Naive B cell (primary cell): ENCODE data around the gene KRTAP4-4. TPM values are rescaled to one million over a fixed set of nuclear protein-coding genes. Genes with fewer than 3 reads are reported as not detected.
"Not testable (repeated sequence)": the region's sequence is repeated elsewhere in the genome, so short reads cannot be mapped to it uniquely, and the experiment has no call there.

Experiments used
- ATAC-seq, 2 donors: fragments of 150-1000 bp; cut with Tn5 transposase; 2 replicates each; pipeline ENCODE4 v1.10.0; 2021; ENCODE audit warnings: low read depth in 2 of 2, mild to moderate bottlenecking in 2 of 2, moderate library complexity in 2 of 2
- DNase-seq: peaks from one replicate; pipeline ENCODE4 v3.0.0; 2022
- H3K27ac Mint-ChIP-seq, 6 donors: one replicate each; pipeline ENCODE4 v1.8.0; 2020 to 2022; ENCODE audit warnings: mild to moderate bottlenecking in 6 of 6, mixed read lengths in 6 of 6, moderate library complexity in 5 of 6, inconsistent platforms in 2 of 6
- H3K27me3 Mint-ChIP-seq, 3 donors: one replicate each; pipeline ENCODE4 v1.8.0; 2021 to 2022; ENCODE audit warnings: mixed read lengths in 3 of 3, mild to moderate bottlenecking in 1 of 3
- H3K36me3 Mint-ChIP-seq, 2 donors: one replicate each; pipeline ENCODE4 v1.8.0; 2020 to 2022; ENCODE audit warnings: mixed read lengths in 2 of 2, inconsistent platforms in 1 of 2, mild to moderate bottlenecking in 1 of 2
- H3K4me1 Mint-ChIP-seq, 3 donors: one replicate each; pipeline ENCODE4 v1.8.0; 2020 to 2022; ENCODE audit warnings: mixed read lengths in 3 of 3, inconsistent platforms in 1 of 3, mild to moderate bottlenecking in 1 of 3, moderate library complexity in 1 of 3
- H3K4me3 Mint-ChIP-seq, 8 donors: one replicate each; pipeline ENCODE4 v1.8.0; 2020 to 2022; ENCODE audit warnings: mild to moderate bottlenecking in 8 of 8, mixed read lengths in 8 of 8, moderate library complexity in 8 of 8, inconsistent platforms in 2 of 8
- H3K9me3 Mint-ChIP-seq, 7 donors: one replicate each; pipeline ENCODE4 v1.8.0; 2020 to 2022; ENCODE audit warnings: mixed read lengths in 7 of 7, mild to moderate bottlenecking in 5 of 7, inconsistent platforms in 2 of 7, moderate library complexity in 1 of 7
- polyA plus RNA-seq, 6 donors: library from polyadenylated mRNA; unstranded; fragments of 300-500 nt; fragmentation: Illumina TruSeq; gene quantifications; one replicate each; pipeline ENCODE4 v1.2.3, GENCODE V29; 2021; ENCODE audit warnings: low read depth in 6 of 6

Gene KRTAP4-4
- polyA plus RNA-seq, 6 donors from 2014 or later, result not detected

DNA sequence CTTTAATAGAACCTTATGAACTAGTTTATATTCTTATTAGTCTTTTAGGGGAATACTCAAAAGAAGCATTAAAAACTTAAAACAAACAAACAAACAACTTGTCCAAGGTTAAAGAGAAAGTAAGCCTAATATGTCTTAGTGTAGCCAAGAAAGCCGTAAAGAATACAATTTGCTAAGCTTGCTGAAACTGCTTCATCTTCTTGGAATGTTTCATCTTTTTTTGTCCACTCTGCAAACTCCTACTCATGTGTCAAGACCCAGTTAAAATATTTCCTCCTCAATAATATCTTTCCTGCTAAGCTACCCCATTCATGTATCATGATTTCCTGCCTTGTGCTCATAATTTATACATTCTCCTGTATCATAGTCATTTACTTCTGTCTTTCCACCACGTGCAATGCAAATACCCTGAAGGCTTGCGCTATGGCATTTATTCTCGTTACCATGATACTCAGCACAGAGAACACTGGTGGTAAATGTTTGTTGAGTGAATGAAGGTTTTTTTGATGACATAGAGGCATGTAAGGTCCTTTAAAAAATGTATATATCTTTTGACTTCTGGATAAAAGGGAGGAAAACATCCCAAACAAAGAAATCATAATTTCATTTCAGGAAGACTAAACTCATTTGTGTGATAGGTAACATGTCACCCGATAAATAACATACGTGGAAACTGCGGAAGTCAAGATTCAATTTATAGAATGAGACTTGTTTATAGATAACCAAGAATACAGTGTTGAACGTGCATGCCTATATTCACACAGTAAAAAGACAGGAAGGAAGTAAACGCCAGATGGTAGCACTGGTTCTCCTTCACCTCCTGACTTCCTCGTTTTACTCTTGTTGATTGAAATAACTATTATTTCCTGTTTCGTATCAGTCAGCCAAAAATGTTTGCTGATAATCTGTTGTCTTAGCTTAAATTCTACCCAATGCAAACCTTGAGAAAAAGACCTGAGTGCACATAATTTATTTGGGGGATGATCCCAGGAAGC, 40.6 kb downstream of the KRTAP4-4 start:
- ATAC-seq (peak; percentile 76 to 83), DNase-seq (peak; percentile 75)
- peaks cover 0 to 24% (median 3%) of the 10 kb centered on the region in 7 donors for H3K9me3 Mint-ChIP-seq
- H3K4me1 Mint-ChIP-seq, result peaks cover 68 to 93% (median 80%) of the 10 kb centered on the region in 3 donors
- peak overlapping the region in 7 of 8 donors; percentile 32 to 88 (median 78) for H3K4me3 Mint-ChIP-seq
- peaks cover 0 to 34% of the 10 kb centered on the region in 2 donors for H3K36me3 Mint-ChIP-seq
- peak overlapping the region; percentile 97 to 100 (median 98) for H3K27ac Mint-ChIP-seq
- H3K27me3 Mint-ChIP-seq, result not testable (repeated sequence)

DNA sequence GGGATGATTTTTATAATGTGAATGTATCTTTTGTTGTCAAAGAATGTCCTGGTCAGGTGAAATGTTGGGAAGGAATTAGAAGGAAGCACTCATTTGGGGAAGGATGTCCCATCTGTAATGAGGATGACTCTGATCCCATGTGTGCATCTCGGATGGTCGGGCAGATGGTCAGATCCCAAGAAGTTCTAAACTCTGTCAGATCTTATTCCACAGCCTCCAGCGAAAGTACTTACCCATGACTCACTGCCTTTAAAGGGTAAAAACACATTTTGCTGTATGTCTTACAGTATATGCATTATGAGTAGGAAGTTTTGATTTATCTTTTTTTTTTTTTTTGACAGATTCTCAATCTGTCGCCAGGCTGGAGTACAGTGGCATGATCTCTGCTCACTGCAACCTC, 41.8 kb downstream of the KRTAP4-4 start:
- H3K36me3 Mint-ChIP-seq, result peaks cover 3 to 34% of the 10 kb centered on the region in 2 donors
- H3K9me3 Mint-ChIP-seq, result peaks cover 0 to 19% (median 3%) of the 10 kb centered on the region in 7 donors
- ATAC-seq (no peak), DNase-seq (no peak)
- H3K4me3 Mint-ChIP-seq, result peak overlapping the region in 4 of 8 donors; percentile 43 to 69 (median 52)
- peaks cover 59 to 95% (median 73%) of the 10 kb centered on the region in 3 donors for H3K4me1 Mint-ChIP-seq
- H3K27me3 Mint-ChIP-seq, result no peaks in the 10 kb centered on the region
- peak overlapping the region; percentile 57 to 95 (median 87) for H3K27ac Mint-ChIP-seq

DNA sequence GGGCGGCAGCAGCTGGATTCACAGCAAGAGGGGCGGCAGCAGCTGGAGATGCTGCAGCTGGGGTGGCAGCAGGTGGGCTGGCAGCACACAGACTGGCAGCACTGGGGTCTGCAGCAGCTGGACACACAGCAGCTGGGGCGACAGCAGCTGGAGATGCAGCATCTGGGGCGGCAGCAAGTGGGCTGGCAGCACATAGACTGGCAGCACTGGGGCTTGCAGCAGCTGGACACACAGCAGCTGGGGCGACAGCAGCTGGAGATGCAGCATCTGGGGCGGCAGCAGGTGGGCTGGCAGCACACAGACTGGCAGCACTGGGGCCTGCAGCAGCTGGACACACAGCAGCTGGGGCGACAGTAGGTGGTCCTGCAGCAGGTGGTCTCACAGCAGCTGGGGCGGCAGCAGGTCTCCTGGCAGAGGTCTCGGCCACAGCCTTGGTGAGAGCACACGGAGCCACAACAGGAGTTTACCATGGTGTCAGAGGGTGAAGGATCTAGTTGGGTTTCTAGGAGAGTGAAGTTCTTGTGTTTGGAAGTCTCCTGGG, 42.6 kb downstream of the KRTAP4-4 start, which contains the start of gene KRTAP4-11:
TSS of gene KRTAP4-11 (minus strand) at position 528 of the 541 bp plus-strand sequence. CDS start at position 470, 58 bp downstream.
- Mint-ChIP-seq H3K9me3 (peaks cover 0 to 22% (median 4%) of the 10 kb centered on the region in 7 donors), H3K27ac (peak within 1 kb of the TSS; percentile 91 to 100 (median 98)), H3K4me3 (peak within 1 kb of the TSS in 6 of 8 donors; percentile 36 to 87 (median 74)), H3K4me1 (peaks cover 53 to 92% (median 65%) of the 10 kb centered on the region in 3 donors), H3K36me3 (peaks cover 10 to 27% of the 10 kb centered on the region in 2 donors)
- not testable (repeated sequence) for H3K27me3 Mint-ChIP-seq, ATAC-seq, DNase-seq

DNA sequence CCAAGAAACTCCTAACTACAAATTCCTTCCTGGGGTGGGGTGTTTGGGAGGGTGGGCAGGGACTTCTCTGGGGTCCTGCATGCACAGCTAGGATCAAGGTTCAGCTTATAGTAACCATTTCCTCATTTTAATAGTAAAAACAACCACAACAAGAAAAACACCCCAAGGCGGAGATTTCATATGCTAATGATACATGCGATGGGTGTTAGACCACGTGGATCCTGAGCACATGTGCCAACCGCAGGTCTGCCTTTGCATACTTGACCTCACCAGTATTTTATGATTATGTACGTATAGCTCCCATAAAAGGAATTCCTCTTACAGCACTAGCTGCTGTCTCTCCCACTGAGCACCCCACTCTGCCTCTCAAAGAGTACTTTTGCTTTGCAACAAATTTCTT, 44.3 kb downstream of the KRTAP4-4 start:
- DNase-seq (peak; percentile 74), ATAC-seq (peak; percentile 71 to 76)
- peaks cover 2 to 22% (median 14%) of the 10 kb centered on the region in 7 donors for H3K9me3 Mint-ChIP-seq
- H3K4me3 Mint-ChIP-seq, result peak overlapping the region in 7 of 8 donors; percentile 30 to 87 (median 66)
- H3K27ac Mint-ChIP-seq, result peak overlapping the region; percentile 89 to 100 (median 98)
- H3K27me3 Mint-ChIP-seq, result no peaks in the 10 kb centered on the region
- peaks cover 52 to 76% (median 58%) of the 10 kb centered on the region in 3 donors for H3K4me1 Mint-ChIP-seq
- H3K36me3 Mint-ChIP-seq, result peaks cover 14 to 33% of the 10 kb centered on the region in 2 donors

DNA sequence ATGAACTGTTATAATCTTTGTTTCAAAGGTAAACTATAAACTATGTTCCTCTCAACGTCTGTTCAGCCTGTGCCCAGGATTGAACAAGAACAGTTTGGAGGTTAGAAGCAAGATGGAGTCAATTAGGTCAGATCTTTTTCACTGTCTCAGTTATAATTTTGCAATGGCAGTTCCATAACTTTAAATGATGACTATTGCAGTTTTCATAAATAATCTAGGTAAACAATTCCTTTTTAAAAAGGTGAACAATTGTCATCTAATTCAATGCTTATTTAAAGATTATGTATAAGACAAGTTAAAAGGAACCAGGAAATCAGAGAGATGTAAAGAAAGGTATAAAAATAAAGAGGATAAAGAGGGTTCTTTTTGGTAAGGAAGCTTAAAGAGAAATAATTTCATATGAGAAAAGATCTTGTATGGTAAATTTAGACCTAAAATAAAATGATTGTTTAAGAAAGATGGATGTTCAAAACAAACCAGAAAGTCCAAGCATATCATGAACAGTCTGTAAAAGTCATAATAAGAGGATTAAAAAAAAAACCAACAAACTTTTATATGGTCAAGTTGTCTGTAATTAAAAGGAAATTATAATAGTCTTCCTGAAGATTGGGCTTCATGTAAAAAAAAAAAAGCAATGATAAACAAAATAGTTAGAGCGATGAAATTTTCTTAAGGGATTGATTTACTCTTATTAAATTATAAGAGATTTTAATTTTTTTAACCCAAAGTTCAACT, 49.2 kb downstream of the KRTAP4-4 start:
- peak overlapping the region in 5 of 8 donors; percentile 40 to 95 (median 48) for H3K4me3 Mint-ChIP-seq
- DNase-seq (no peak), ATAC-seq (no peak)
- H3K9me3 Mint-ChIP-seq, result peaks cover 0 to 23% (median 12%) of the 10 kb centered on the region in 7 donors
- H3K27ac Mint-ChIP-seq, result peak overlapping the region in 5 of 6 donors; percentile 3 to 86 (median 72)
- H3K27me3 Mint-ChIP-seq, result no peaks in the 10 kb centered on the region
- H3K4me1 Mint-ChIP-seq, result peaks cover 45 to 60% (median 47%) of the 10 kb centered on the region in 3 donors
- H3K36me3 Mint-ChIP-seq, result peaks cover 19 to 20% of the 10 kb centered on the region in 2 donors

Other genes with a start within 250 kb of the KRTAP4-4 start
- under 1 TPM in 1 of 6 donors, not detected in 5; 0.19 TPM for gene KRT23, start 223.1 kb downstream of the KRTAP4-4 start, polyA plus RNA-seq
- not detected for gene KRT39, start 193.8 kb downstream of the KRTAP4-4 start, polyA plus RNA-seq
- not detected for gene KRT40, start 176.4 kb downstream of the KRTAP4-4 start, polyA plus RNA-seq
- not detected for gene KRTAP3-3, start 166.6 kb downstream of the KRTAP4-4 start, polyA plus RNA-seq
- not detected for gene KRTAP3-2, start 160.8 kb downstream of the KRTAP4-4 start, polyA plus RNA-seq
- not detected for gene KRTAP3-1, start 151.6 kb downstream of the KRTAP4-4 start, polyA plus RNA-seq
- gene KRTAP1-5, start 133.5 kb downstream of the KRTAP4-4 start, polyA plus RNA-seq, result not detected
- gene KRTAP1-4, start 130.6 kb downstream of the KRTAP4-4 start, polyA plus RNA-seq, result not detected
- not detected for gene KRTAP1-3, start 125.9 kb downstream of the KRTAP4-4 start, polyA plus RNA-seq
- gene KRTAP1-1, start 119.3 kb downstream of the KRTAP4-4 start, polyA plus RNA-seq, result not detected
- gene KRTAP2-1, start 113.4 kb downstream of the KRTAP4-4 start, polyA plus RNA-seq, result not detected
- not detected for gene KRTAP2-2, start 105.5 kb downstream of the KRTAP4-4 start, polyA plus RNA-seq
- not detected for gene KRTAP2-3, start 100.6 kb downstream of the KRTAP4-4 start, polyA plus RNA-seq
- gene KRTAP2-4, start 94.9 kb downstream of the KRTAP4-4 start, polyA plus RNA-seq, result not detected
- not detected for gene KRTAP4-7, start 76.6 kb downstream of the KRTAP4-4 start, polyA plus RNA-seq
- gene KRTAP4-8, start 62.6 kb downstream of the KRTAP4-4 start, polyA plus RNA-seq, result not detected
- not detected for gene KRTAP4-16, start 58.5 kb downstream of the KRTAP4-4 start, polyA plus RNA-seq
- gene KRTAP4-9, start 55.4 kb downstream of the KRTAP4-4 start, polyA plus RNA-seq, result not detected
- gene KRTAP4-11, start 42.4 kb downstream of the KRTAP4-4 start, polyA plus RNA-seq, result not detected
- 1 to 10 TPM in 2 of 6 donors, under 1 TPM in 2, not detected in 2; 0.30 to 3.3 (median 1.3) TPM for gene KRTAP4-12, start 36.6 kb downstream of the KRTAP4-4 start, polyA plus RNA-seq
- 1 to 10 TPM in 2 of 6 donors, not detected in 4; 1.6 to 2.0 TPM for gene KRTAP4-6, start 20.2 kb downstream of the KRTAP4-4 start, polyA plus RNA-seq
- not detected for gene KRTAP4-5, start 10.9 kb downstream of the KRTAP4-4 start, polyA plus RNA-seq
- gene KRTAP4-3, start 7.5 kb upstream of the KRTAP4-4 start, polyA plus RNA-seq, result not detected
- not detected for gene KRTAP4-2, start 17.5 kb upstream of the KRTAP4-4 start, polyA plus RNA-seq
- gene KRTAP4-1, start 24.2 kb upstream of the KRTAP4-4 start, polyA plus RNA-seq, result not detected
- gene KRTAP9-1, start 29.1 kb upstream of the KRTAP4-4 start, polyA plus RNA-seq, result not detected
- not detected for gene KRTAP9-2, start 65.9 kb upstream of the KRTAP4-4 start, polyA plus RNA-seq
- not detected for gene KRTAP9-3, start 71.7 kb upstream of the KRTAP4-4 start, polyA plus RNA-seq
- gene KRTAP9-8, start 77.3 kb upstream of the KRTAP4-4 start, polyA plus RNA-seq, result not detected
- not detected for gene KRTAP9-4, start 88.9 kb upstream of the KRTAP4-4 start, polyA plus RNA-seq
- not detected for gene KRTAP9-9, start 94.6 kb upstream of the KRTAP4-4 start, polyA plus RNA-seq
- gene KRTAP9-6, start 104.6 kb upstream of the KRTAP4-4 start, polyA plus RNA-seq, result not detected
- gene KRTAP9-7, start 115.0 kb upstream of the KRTAP4-4 start, polyA plus RNA-seq, result not detected
- gene KRTAP29-1, start 142.1 kb upstream of the KRTAP4-4 start, polyA plus RNA-seq, result not detected
- gene KRTAP16-1, start 148.6 kb upstream of the KRTAP4-4 start, polyA plus RNA-seq, result 1 to 10 TPM in 1 of 6 donors, under 1 TPM in 3, not detected in 2; 0.38 to 2.0 (median 0.55) TPM
- gene KRTAP17-1, start 155.0 kb upstream of the KRTAP4-4 start, polyA plus RNA-seq, result not detected
- not detected for gene KRT33A, start 190.1 kb upstream of the KRTAP4-4 start, polyA plus RNA-seq
- not detected for gene KRT33B, start 209.1 kb upstream of the KRTAP4-4 start, polyA plus RNA-seq
- not detected for gene KRT34, start 221.6 kb upstream of the KRTAP4-4 start, polyA plus RNA-seq
- gene KRT31, start 236.9 kb upstream of the KRTAP4-4 start, polyA plus RNA-seq, result not detected